H1 (cell line): ENCODE results near the gene GPS1.

Source experiments
- JUND ChIP-seq: IDR thresholded peaks from 2 replicates; pipeline ENCODE4 v1.6.1; 2011; ENCODE audit warnings: mild to moderate bottlenecking, improper control_type of control experiment, low read length
- PHF8 ChIP-seq: fragments of 200-600 bp; sonication (generic); conservative IDR thresholded peaks from 2 replicates; pipeline ENCODE4 v1.7.1; 2012; ENCODE audit warnings: low read depth, mild to moderate bottlenecking, inconsistent platforms, low read length, moderate library complexity
- POLR2A ChIP-seq, 2 experiments: IDR thresholded peaks; 1 replicate in 1 of 2; 2 replicates in 1 of 2; pipeline ENCODE4 v1.6.1; 2011; ENCODE audit warnings: low read depth in 2 of 2, low read length in 2 of 2, mild to moderate bottlenecking in 2 of 2; ENCODE audit errors: control extremely low read depth in 1 of 2
- RAD21 ChIP-seq, 2 experiments: IDR thresholded peaks in 1 of 2; conservative IDR thresholded peaks in 1 of 2; 2 replicates each; pipeline ENCODE4 v1.6.1; 2011; ENCODE audit warnings: low read depth in 2 of 2, low read length in 2 of 2, improper control_type of control experiment in 1 of 2, inconsistent platforms in 1 of 2, mild to moderate bottlenecking in 1 of 2, moderate library complexity in 1 of 2
- SIN3A ChIP-seq, 2 experiments: IDR thresholded peaks in 1 of 2; conservative IDR thresholded peaks in 1 of 2; 2 replicates each; pipeline ENCODE4 v1.6.1; 2011 to 2012; ENCODE audit warnings: low read length in 2 of 2, improper control_type of control experiment in 1 of 2, low read depth in 1 of 2, mild to moderate bottlenecking in 1 of 2
- SRF ChIP-seq: IDR thresholded peaks from 2 replicates; pipeline ENCODE4 v1.6.1; 2011; ENCODE audit warnings: mild to moderate bottlenecking, low read depth, low read length, moderate library complexity
- TF ChIP-seq, protein P1 (sequence below), 3 experiments: IDR thresholded peaks; 1 replicate in 2 of 3; 2 replicates in 1 of 3; pipeline versions ENCODE4 v1.5.1 to v1.6.1; 2011; ENCODE audit warnings: low read length in 3 of 3, mild to moderate bottlenecking in 3 of 3, inconsistent platforms in 2 of 3, low read depth in 1 of 3, moderate library complexity in 1 of 3; ENCODE audit not compliant: insufficient read depth in 1 of 3; ENCODE audit errors: control extremely low read depth in 1 of 3
- TF ChIP-seq, protein P2 (sequence below): IDR thresholded peaks from 2 replicates; pipeline ENCODE4 v1.6.1; 2011; ENCODE audit warnings: low read length, improper control_type of control experiment

DNA sequence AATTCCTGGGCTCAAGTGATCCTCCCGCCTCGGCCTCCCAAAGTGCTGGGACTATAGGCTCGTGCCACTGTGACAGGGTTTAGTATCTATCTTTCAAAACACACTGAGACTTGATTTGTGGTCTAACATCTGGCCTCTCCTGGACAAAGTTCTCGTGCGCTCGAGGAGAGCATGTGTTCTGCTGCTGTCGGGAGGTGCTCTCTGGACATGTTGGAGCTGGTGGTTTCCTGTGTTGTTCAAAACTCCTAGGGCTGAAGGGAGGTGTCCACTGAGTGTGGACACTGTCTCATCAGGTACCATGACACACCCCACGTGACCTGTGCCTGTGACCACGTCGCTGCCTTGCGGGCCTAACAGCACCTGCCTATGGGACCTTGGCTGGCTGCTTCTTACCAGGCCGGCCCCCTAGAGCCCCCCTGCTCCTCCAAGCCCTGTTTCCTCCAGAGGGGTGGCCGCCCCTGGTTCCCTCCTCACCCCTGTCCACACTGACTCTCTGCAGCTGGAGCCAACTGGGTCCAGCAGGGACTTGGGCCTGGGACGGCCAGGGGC, 5.7 kb upstream of the GPS1 start:
- TF ChIP-seq, protein P1, sequence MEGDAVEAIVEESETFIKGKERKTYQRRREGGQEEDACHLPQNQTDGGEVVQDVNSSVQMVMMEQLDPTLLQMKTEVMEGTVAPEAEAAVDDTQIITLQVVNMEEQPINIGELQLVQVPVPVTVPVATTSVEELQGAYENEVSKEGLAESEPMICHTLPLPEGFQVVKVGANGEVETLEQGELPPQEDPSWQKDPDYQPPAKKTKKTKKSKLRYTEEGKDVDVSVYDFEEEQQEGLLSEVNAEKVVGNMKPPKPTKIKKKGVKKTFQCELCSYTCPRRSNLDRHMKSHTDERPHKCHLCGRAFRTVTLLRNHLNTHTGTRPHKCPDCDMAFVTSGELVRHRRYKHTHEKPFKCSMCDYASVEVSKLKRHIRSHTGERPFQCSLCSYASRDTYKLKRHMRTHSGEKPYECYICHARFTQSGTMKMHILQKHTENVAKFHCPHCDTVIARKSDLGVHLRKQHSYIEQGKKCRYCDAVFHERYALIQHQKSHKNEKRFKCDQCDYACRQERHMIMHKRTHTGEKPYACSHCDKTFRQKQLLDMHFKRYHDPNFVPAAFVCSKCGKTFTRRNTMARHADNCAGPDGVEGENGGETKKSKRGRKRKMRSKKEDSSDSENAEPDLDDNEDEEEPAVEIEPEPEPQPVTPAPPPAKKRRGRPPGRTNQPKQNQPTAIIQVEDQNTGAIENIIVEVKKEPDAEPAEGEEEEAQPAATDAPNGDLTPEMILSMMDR (IDR thresholded peaks at IDR 0.05; ENCODE audit: control extremely low read depth in 1 of 3, insufficient read depth in 1 of 3, low read depth in 1 of 3, low read length in 3 of 3), result no peak
- no peak for TF ChIP-seq JUND
- TF ChIP-seq RAD21 (IDR thresholded peaks at IDR 0.05 in 1 of 2, conservative IDR thresholded peaks at IDR 0.05 in 1 of 2; ENCODE audit: low read depth in 2 of 2, low read length in 2 of 2), result no peak
- TF ChIP-seq, protein P2, sequence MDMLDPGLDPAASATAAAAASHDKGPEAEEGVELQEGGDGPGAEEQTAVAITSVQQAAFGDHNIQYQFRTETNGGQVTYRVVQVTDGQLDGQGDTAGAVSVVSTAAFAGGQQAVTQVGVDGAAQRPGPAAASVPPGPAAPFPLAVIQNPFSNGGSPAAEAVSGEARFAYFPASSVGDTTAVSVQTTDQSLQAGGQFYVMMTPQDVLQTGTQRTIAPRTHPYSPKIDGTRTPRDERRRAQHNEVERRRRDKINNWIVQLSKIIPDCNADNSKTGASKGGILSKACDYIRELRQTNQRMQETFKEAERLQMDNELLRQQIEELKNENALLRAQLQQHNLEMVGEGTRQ, result no peak
- TF ChIP-seq POLR2A (IDR thresholded peaks at IDR 0.05; ENCODE audit: control extremely low read depth in 1 of 2, low read depth in 2 of 2, low read length in 2 of 2), result no peak
- TF ChIP-seq PHF8, result no peak
- no peak for TF ChIP-seq SIN3A (conservative IDR thresholded peaks at IDR 0.05 in 1 of 2, IDR thresholded peaks at IDR 0.05 in 1 of 2; ENCODE audit: low read depth in 1 of 2, low read length in 2 of 2)
- TF ChIP-seq SRF, result no peak
